GM23338 (cell line): ENCODE data around the gene GNB1. TPM values are rescaled to one million over a fixed set of nuclear protein-coding genes. Genes with fewer than 3 reads are reported as not detected.
A peak's percentile ranks its signal among the peaks of the same experiment; 100 is the strongest.

Source experiments
- ATAC-seq: fragments of 200-7000 bp; cut with Tn5 transposase; 3 replicates; pipeline ENCODE4 v1.9.1; 2020
- DNase-seq: peaks from one replicate; pipeline ENCODE4 v3.0.0-alpha.2; 2015; ENCODE audit warnings: low spot score
- H2AFZ ChIP-seq: fragments of 200-600 bp; sonication (generic); 2 replicates; pipeline ENCODE4 v1.8.0; 2016; ENCODE audit warnings: antibody characterized with exemption, mild to moderate bottlenecking, moderate library complexity
- H3F3A ChIP-seq: fragments of 200-600 bp; sonication (generic); replicated peaks from 2 replicates; pipeline ENCODE4 v1.8.0; 2017; ENCODE audit warnings: antibody characterized with exemption, mixed run types, low read depth
- H3K27ac ChIP-seq: fragments of 200-600 bp; sonication (generic); 2 replicates; pipeline ENCODE4 v1.6.1; 2016; ENCODE audit warnings: low read depth
- H3K27me3 ChIP-seq: fragments of 200-600 bp; sonication (generic); 2 replicates; pipeline ENCODE4 v1.8.0; 2016; ENCODE audit warnings: mild to moderate bottlenecking, mixed run types, moderate library complexity; ENCODE audit not compliant: insufficient read depth
- H3K36me3 ChIP-seq: fragments of 200-600 bp; sonication (generic); 2 replicates; pipeline ENCODE4 v1.8.0; 2016; ENCODE audit warnings: mild to moderate bottlenecking; ENCODE audit not compliant: insufficient read depth
- H3K4me1 ChIP-seq: fragments of 200-600 bp; sonication (generic); 2 replicates; pipeline ENCODE4 v1.8.0; 2016; ENCODE audit warnings: mild to moderate bottlenecking, moderate library complexity; ENCODE audit not compliant: insufficient read depth
- H3K4me2 ChIP-seq: fragments of 200-600 bp; sonication (generic); 2 replicates; pipeline ENCODE4 v1.7.1; 2017; ENCODE audit warnings: mixed run types
- H3K4me3 ChIP-seq: fragments of 200-600 bp; sonication (generic); 2 replicates; pipeline ENCODE4 v1.6.1; 2016; ENCODE audit warnings: mixed run types
- H3K79me2 ChIP-seq: fragments of 200-600 bp; sonication (generic); replicated peaks from 2 replicates; pipeline ENCODE4 v1.8.0; 2017; ENCODE audit warnings: mild to moderate bottlenecking; ENCODE audit not compliant: insufficient read depth
- H3K9me2 ChIP-seq: fragments of 200-600 bp; sonication (generic); 2 replicates; pipeline ENCODE4 v1.8.0; 2017; ENCODE audit not compliant: insufficient read depth
- H4K20me1 ChIP-seq: fragments of 200-600 bp; sonication (generic); replicated peaks from 2 replicates; pipeline ENCODE4 v1.8.0; 2017; ENCODE audit warnings: mild to moderate bottlenecking; ENCODE audit not compliant: insufficient read depth
- H3K27ac Mint-ChIP-seq: 2 replicates; pipeline ENCODE4 v1.8.0; 2020; ENCODE audit warnings: inconsistent platforms, mild to moderate bottlenecking, moderate library complexity, mixed read lengths
- H3K27me3 Mint-ChIP-seq: 3 replicates; pipeline ENCODE4 v1.8.0; 2022; ENCODE audit warnings: low read depth, mild to moderate bottlenecking, moderate library complexity, mixed read lengths, inconsistent platforms; ENCODE audit not compliant: insufficient read depth, poor library complexity
- H3K36me3 Mint-ChIP-seq: 3 replicates; pipeline ENCODE4 v1.8.0; 2021; ENCODE audit warnings: low read depth, mild to moderate bottlenecking, inconsistent platforms, moderate library complexity, mixed read lengths
- H3K4me1 Mint-ChIP-seq: 3 replicates; pipeline ENCODE4 v1.8.0; 2020; ENCODE audit warnings: mild to moderate bottlenecking, inconsistent platforms, mixed read lengths
- H3K4me3 Mint-ChIP-seq: 3 replicates; pipeline ENCODE4 v1.8.0; 2021; ENCODE audit warnings: moderate library complexity, mild to moderate bottlenecking, inconsistent platforms, mixed read lengths
- H3K9me3 Mint-ChIP-seq: 3 replicates; pipeline ENCODE4 v1.8.0; 2020; ENCODE audit warnings: moderate library complexity, mild to moderate bottlenecking, inconsistent platforms, mixed read lengths
- CREB1 ChIP-seq: fragments of 250-450 bp; sonication (Bioruptor Pico); IDR thresholded peaks from 2 replicates; pipeline ENCODE4 v1.5.0; 2020; ENCODE audit warnings: low read depth, mild to moderate bottlenecking, moderate library complexity
- EZH2 ChIP-seq: fragments of 200-600 bp; sonication (generic); IDR thresholded peaks from one replicate; pipeline ENCODE4 v1.8.0; 2017; ENCODE audit warnings: antibody characterized with exemption, mild to moderate bottlenecking, low read depth; ENCODE audit not compliant: unreplicated experiment
- EZH2phosphoT487 ChIP-seq: fragments of 200-600 bp; sonication (generic); IDR thresholded peaks from one replicate; pipeline ENCODE4 v1.8.1; 2018; ENCODE audit warnings: antibody characterized with exemption; ENCODE audit not compliant: unreplicated experiment
- POLR2AphosphoS5 ChIP-seq: IDR thresholded peaks from 2 replicates; pipeline ENCODE4 v1.6.1; 2016; ENCODE audit warnings: antibody characterized with exemption, low read depth
- STAT1 ChIP-seq: IDR thresholded peaks from one replicate; pipeline ENCODE4 v1.6.1; 2016; ENCODE audit warnings: antibody characterized with exemption; ENCODE audit not compliant: unreplicated experiment
- ZNF114 ChIP-seq: fragments of 250-450 bp; sonication (Bioruptor Pico); IDR thresholded peaks from 2 replicates; pipeline ENCODE4 v1.5.0; 2020; ENCODE audit warnings: mild to moderate bottlenecking, moderate library complexity
- ZNF331 ChIP-seq: fragments of 250-450 bp; sonication (Bioruptor Pico); IDR thresholded peaks from 2 replicates; pipeline ENCODE4 v1.5.0; 2020; ENCODE audit warnings: low read depth, mild to moderate bottlenecking, moderate library complexity
- ZNF462 ChIP-seq: fragments of 250-450 bp; sonication (Bioruptor Pico); IDR thresholded peaks from 2 replicates; pipeline ENCODE4 v1.5.0; 2020; ENCODE audit warnings: mild to moderate bottlenecking, moderate library complexity
- polyA plus RNA-seq: library from polyadenylated mRNA; unstranded; fragments of >200 nt; fragmentation: Nextera tagmentation; extraction: Ambion mirVana; gene quantifications from 2 replicates; pipeline ENCODE4 v1.2.1, GENCODE V29; 2016
- total RNA-seq: library from RNA; depleted of rRNA; stranded (reverse); fragments of >200 nt; shearing (Covaris generic); gene quantifications from 2 replicates; pipeline ENCODE4 v1.2.3, GENCODE V29; 2014
- TF ChIP-seq, protein P1 (sequence below): IDR thresholded peaks from one replicate; pipeline ENCODE4 v1.6.1; 2018; ENCODE audit warnings: antibody characterized with exemption; ENCODE audit not compliant: unreplicated experiment
- TF ChIP-seq, protein P2 (sequence below): IDR thresholded peaks from 2 replicates; pipeline ENCODE4 v1.6.1; 2016; ENCODE audit warnings: antibody characterized with exemption

The GNB1 gene
- total and polyA plus RNA-seq, 2 experiments from 2014 or later = 65.4 to 138 TPM

DNA sequence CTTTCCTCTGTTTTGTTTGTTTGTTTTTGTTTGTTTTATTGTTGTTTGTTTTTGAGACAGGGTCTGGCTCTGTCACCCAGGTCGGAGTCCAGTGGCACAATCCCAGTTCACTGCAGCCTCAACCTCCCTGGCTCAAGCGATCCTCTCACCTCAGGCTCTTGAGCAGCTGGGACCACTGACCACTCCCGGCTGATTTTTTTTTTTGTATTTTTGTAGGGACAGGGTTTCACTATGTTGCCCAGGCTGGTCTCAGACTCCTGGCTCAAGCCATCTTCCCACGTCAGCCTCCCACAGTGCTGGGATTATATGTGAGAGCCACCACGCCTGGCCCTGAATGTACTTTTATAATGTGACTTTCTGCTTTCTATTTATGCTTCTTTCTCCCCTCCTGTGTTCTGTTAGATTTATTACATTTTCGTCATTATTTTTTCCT, 19.2 kb upstream of the GNB1 start:
- Histone ChIP-seq H3K27ac (peak overlapping the region; percentile 80; the same call in 1 of the 2 replicates), H3K4me3 (peak overlapping the region; percentile 67), H3K27me3 (no peaks in the 10 kb centered on the region), H3F3A (0 out of 2 replicates have a peak, but pooled peaks cover 2% of the 10 kb centered on the region), H3K4me2 (peak overlapping the region; percentile 86), H2AFZ (peak overlapping the region; percentile 69), H3K4me1 (peaks cover 5% of the 10 kb centered on the region; the same call in 1 of the 2 replicates), H3K9me2 (no peaks in the 10 kb centered on the region), H4K20me1 (no peaks in the 10 kb centered on the region), H3K79me2 (no peaks in the 10 kb centered on the region), H3K36me3 (no peaks in the 10 kb centered on the region)
- no peaks in the 10 kb centered on the region; the same call in 1 of the 3 replicates for H3K36me3 Mint-ChIP-seq
- TF ChIP-seq STAT1 (no peak), CREB1 (CRISPR knock-in tag) (no peak), EZH2 (no peak), POLR2AphosphoS5 (no peak), ZNF331 (CRISPR knock-in tag) (no peak), EZH2phosphoT487 (no peak), ZNF462 (CRISPR knock-in tag) (no peak), ZNF114 (CRISPR knock-in tag) (no peak)
- TF ChIP-seq, protein P1, sequence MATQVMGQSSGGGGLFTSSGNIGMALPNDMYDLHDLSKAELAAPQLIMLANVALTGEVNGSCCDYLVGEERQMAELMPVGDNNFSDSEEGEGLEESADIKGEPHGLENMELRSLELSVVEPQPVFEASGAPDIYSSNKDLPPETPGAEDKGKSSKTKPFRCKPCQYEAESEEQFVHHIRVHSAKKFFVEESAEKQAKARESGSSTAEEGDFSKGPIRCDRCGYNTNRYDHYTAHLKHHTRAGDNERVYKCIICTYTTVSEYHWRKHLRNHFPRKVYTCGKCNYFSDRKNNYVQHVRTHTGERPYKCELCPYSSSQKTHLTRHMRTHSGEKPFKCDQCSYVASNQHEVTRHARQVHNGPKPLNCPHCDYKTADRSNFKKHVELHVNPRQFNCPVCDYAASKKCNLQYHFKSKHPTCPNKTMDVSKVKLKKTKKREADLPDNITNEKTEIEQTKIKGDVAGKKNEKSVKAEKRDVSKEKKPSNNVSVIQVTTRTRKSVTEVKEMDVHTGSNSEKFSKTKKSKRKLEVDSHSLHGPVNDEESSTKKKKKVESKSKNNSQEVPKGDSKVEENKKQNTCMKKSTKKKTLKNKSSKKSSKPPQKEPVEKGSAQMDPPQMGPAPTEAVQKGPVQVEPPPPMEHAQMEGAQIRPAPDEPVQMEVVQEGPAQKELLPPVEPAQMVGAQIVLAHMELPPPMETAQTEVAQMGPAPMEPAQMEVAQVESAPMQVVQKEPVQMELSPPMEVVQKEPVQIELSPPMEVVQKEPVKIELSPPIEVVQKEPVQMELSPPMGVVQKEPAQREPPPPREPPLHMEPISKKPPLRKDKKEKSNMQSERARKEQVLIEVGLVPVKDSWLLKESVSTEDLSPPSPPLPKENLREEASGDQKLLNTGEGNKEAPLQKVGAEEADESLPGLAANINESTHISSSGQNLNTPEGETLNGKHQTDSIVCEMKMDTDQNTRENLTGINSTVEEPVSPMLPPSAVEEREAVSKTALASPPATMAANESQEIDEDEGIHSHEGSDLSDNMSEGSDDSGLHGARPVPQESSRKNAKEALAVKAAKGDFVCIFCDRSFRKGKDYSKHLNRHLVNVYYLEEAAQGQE = no peak
- TF ChIP-seq, protein P2, sequence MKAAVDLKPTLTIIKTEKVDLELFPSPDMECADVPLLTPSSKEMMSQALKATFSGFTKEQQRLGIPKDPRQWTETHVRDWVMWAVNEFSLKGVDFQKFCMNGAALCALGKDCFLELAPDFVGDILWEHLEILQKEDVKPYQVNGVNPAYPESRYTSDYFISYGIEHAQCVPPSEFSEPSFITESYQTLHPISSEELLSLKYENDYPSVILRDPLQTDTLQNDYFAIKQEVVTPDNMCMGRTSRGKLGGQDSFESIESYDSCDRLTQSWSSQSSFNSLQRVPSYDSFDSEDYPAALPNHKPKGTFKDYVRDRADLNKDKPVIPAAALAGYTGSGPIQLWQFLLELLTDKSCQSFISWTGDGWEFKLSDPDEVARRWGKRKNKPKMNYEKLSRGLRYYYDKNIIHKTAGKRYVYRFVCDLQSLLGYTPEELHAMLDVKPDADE = no peak
- H3K27ac Mint-ChIP-seq = peak overlapping the region; percentile 24; the same call in 1 of the 2 replicates
- no peaks in the 10 kb centered on the region for H3K9me3 Mint-ChIP-seq
- H3K4me3 Mint-ChIP-seq = peak overlapping the region; percentile 73
- ATAC-seq (no peak), DNase-seq (no peak)
- peaks cover 14% of the 10 kb centered on the region for H3K4me1 Mint-ChIP-seq
- peaks cover 8% of the 10 kb centered on the region for H3K27me3 Mint-ChIP-seq
